ENCODE results near the gene SLC15A3.

- TF ChIP-seq CTCF (IDR thresholded peaks at IDR 0.05) (no peak), POLR2A (IDR thresholded peaks at IDR 0.05) (no peak), EP300 (IDR thresholded peaks at IDR 0.05; ENCODE audit: low read depth) (no peak)
These were observed 25.5 kb downstream of the SLC15A3 start for GRCh38 chr11:60926500-60926899.
